ENCODE data around the gene SQSTM1. TPM values are rescaled to one million over a fixed set of nuclear protein-coding genes. Genes with fewer than 3 reads are reported as not detected.

The SQSTM1 gene
- total RNA-seq, 1 experiment from 2014 or later: 78.5 TPM

DNA sequence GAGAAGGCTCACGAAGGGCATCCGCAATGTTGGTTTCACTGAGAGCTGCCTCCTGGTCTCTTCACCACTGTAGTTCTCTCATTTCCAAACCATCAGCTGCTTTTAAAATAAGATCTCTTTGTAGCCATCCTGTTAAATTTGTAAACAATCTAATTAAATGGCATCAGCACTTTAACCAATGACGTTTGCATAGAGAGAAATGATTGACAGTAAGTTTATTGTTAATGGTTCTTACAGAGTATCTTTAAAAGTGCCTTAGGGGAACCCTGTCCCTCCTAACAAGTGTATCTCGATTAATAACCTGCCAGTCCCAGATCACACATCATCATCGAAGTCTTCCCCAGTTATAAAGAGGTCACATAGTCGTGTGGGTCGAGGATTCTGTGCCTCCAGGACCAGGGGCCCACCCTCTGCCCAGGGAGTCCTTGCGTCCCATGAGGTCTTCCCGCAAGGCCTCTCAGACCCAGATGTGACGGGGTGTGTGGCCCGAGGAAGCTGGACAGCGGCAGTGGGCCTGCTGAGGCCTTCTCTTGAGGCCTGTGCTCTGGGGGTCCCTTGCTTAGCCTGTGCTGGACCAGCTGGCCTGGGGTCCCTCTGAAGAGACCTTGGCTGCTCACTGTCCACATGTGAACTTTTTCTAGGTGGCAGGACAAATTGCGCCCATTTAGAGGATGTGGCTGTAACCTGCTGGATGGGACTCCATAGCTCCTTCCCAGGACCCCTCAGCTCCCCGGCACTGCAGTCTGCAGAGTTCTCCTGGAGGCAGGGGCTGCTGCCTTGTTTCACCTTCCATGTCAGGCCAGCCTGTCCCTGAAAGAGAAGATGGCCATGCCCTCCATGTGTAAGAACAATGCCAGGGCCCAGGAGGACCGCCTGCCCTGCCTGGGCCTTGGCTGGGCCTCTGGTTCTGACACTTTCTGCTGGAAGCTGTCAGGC is 16.6 kb downstream of the SQSTM1 start:
- ChIA-PET CTCF (interaction anchor here (0.6 kb wide), 1 partner anchor 36 kb away, joined by 3 read pairs; no protein-coding TSS in a partner anchor), POLR2A (interaction anchor here (0.5 to 0.8 kb wide), 2 partner anchors 14 to 252 kb away, joined by 3 read pairs; no protein-coding TSS in a partner anchor)
- H3K4me1 Mint-ChIP-seq: no peaks in the 10 kb centered on the region
- peaks cover 77% of the 10 kb centered on the region for H3K36me3 Mint-ChIP-seq
- no peak overlapping the region for H3K4me3 Mint-ChIP-seq
- peaks cover 11% of the 10 kb centered on the region for H3K9me3 Mint-ChIP-seq
- no peak overlapping the region for H3K27ac Mint-ChIP-seq
- no peak for TF ChIP-seq ESRRA (CRISPR knock-in tag; IDR thresholded peaks at IDR 0.05; ENCODE audit: borderline replicate concordance)
- TF ChIP-seq TEAD1 (CRISPR knock-in tag; IDR thresholded peaks at IDR 0.05): no peak
- no peak for TF ChIP-seq ZNF396 (CRISPR knock-in tag; IDR thresholded peaks at IDR 0.05; ENCODE audit: borderline replicate concordance)
- TF ChIP-seq, protein P1, sequence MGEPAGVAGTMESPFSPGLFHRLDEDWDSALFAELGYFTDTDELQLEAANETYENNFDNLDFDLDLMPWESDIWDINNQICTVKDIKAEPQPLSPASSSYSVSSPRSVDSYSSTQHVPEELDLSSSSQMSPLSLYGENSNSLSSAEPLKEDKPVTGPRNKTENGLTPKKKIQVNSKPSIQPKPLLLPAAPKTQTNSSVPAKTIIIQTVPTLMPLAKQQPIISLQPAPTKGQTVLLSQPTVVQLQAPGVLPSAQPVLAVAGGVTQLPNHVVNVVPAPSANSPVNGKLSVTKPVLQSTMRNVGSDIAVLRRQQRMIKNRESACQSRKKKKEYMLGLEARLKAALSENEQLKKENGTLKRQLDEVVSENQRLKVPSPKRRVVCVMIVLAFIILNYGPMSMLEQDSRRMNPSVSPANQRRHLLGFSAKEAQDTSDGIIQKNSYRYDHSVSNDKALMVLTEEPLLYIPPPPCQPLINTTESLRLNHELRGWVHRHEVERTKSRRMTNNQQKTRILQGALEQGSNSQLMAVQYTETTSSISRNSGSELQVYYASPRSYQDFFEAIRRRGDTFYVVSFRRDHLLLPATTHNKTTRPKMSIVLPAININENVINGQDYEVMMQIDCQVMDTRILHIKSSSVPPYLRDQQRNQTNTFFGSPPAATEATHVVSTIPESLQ (CRISPR knock-in tag; IDR thresholded peaks at IDR 0.05): no peak
- TF ChIP-seq, protein P2, sequence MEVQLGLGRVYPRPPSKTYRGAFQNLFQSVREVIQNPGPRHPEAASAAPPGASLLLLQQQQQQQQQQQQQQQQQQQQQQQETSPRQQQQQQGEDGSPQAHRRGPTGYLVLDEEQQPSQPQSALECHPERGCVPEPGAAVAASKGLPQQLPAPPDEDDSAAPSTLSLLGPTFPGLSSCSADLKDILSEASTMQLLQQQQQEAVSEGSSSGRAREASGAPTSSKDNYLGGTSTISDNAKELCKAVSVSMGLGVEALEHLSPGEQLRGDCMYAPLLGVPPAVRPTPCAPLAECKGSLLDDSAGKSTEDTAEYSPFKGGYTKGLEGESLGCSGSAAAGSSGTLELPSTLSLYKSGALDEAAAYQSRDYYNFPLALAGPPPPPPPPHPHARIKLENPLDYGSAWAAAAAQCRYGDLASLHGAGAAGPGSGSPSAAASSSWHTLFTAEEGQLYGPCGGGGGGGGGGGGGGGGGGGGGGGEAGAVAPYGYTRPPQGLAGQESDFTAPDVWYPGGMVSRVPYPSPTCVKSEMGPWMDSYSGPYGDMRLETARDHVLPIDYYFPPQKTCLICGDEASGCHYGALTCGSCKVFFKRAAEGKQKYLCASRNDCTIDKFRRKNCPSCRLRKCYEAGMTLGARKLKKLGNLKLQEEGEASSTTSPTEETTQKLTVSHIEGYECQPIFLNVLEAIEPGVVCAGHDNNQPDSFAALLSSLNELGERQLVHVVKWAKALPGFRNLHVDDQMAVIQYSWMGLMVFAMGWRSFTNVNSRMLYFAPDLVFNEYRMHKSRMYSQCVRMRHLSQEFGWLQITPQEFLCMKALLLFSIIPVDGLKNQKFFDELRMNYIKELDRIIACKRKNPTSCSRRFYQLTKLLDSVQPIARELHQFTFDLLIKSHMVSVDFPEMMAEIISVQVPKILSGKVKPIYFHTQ (CRISPR knock-in tag; IDR thresholded peaks at IDR 0.05): no peak
- no peak for TF ChIP-seq ZNF121 (CRISPR knock-in tag; IDR thresholded peaks at IDR 0.05)
- TF ChIP-seq, protein P3, sequence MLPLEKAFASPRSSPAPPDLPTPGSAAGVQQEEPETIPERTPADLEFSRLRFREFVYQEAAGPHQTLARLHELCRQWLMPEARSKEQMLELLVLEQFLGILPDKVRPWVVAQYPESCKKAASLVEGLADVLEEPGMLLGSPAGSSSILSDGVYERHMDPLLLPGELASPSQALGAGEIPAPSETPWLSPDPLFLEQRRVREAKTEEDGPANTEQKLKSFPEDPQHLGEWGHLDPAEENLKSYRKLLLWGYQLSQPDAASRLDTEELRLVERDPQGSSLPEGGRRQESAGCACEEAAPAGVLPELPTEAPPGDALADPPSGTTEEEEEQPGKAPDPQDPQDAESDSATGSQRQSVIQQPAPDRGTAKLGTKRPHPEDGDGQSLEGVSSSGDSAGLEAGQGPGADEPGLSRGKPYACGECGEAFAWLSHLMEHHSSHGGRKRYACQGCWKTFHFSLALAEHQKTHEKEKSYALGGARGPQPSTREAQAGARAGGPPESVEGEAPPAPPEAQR (CRISPR knock-in tag; IDR thresholded peaks at IDR 0.05): no peak
- TF ChIP-seq, protein P4, sequence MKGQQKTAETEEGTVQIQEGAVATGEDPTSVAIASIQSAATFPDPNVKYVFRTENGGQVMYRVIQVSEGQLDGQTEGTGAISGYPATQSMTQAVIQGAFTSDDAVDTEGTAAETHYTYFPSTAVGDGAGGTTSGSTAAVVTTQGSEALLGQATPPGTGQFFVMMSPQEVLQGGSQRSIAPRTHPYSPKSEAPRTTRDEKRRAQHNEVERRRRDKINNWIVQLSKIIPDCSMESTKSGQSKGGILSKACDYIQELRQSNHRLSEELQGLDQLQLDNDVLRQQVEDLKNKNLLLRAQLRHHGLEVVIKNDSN (CRISPR knock-in tag; IDR thresholded peaks at IDR 0.05): no peak
- TF ChIP-seq SMAD3 (CRISPR knock-in tag; IDR thresholded peaks at IDR 0.05; ENCODE audit: borderline replicate concordance): no peak
- TF ChIP-seq NFATC4 (CRISPR knock-in tag; IDR thresholded peaks at IDR 0.05): no peak
- TF ChIP-seq, protein P5, sequence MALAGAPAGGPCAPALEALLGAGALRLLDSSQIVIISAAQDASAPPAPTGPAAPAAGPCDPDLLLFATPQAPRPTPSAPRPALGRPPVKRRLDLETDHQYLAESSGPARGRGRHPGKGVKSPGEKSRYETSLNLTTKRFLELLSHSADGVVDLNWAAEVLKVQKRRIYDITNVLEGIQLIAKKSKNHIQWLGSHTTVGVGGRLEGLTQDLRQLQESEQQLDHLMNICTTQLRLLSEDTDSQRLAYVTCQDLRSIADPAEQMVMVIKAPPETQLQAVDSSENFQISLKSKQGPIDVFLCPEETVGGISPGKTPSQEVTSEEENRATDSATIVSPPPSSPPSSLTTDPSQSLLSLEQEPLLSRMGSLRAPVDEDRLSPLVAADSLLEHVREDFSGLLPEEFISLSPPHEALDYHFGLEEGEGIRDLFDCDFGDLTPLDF (CRISPR knock-in tag; IDR thresholded peaks at IDR 0.05): no peak
- TF ChIP-seq, protein P6, sequence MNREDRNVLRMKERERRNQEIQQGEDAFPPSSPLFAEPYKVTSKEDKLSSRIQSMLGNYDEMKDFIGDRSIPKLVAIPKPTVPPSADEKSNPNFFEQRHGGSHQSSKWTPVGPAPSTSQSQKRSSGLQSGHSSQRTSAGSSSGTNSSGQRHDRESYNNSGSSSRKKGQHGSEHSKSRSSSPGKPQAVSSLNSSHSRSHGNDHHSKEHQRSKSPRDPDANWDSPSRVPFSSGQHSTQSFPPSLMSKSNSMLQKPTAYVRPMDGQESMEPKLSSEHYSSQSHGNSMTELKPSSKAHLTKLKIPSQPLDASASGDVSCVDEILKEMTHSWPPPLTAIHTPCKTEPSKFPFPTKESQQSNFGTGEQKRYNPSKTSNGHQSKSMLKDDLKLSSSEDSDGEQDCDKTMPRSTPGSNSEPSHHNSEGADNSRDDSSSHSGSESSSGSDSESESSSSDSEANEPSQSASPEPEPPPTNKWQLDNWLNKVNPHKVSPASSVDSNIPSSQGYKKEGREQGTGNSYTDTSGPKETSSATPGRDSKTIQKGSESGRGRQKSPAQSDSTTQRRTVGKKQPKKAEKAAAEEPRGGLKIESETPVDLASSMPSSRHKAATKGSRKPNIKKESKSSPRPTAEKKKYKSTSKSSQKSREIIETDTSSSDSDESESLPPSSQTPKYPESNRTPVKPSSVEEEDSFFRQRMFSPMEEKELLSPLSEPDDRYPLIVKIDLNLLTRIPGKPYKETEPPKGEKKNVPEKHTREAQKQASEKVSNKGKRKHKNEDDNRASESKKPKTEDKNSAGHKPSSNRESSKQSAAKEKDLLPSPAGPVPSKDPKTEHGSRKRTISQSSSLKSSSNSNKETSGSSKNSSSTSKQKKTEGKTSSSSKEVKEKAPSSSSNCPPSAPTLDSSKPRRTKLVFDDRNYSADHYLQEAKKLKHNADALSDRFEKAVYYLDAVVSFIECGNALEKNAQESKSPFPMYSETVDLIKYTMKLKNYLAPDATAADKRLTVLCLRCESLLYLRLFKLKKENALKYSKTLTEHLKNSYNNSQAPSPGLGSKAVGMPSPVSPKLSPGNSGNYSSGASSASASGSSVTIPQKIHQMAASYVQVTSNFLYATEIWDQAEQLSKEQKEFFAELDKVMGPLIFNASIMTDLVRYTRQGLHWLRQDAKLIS (CRISPR knock-in tag; IDR thresholded peaks at IDR 0.05; ENCODE audit: borderline replicate concordance): no peak
- TF ChIP-seq GABPB1 (CRISPR knock-in tag; IDR thresholded peaks at IDR 0.05): no peak
- TF ChIP-seq, protein P7, sequence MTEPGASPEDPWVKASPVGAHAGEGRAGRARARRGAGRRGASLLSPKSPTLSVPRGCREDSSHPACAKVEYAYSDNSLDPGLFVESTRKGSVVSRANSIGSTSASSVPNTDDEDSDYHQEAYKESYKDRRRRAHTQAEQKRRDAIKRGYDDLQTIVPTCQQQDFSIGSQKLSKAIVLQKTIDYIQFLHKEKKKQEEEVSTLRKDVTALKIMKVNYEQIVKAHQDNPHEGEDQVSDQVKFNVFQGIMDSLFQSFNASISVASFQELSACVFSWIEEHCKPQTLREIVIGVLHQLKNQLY (CRISPR knock-in tag; IDR thresholded peaks at IDR 0.05): no peak
- TF ChIP-seq, protein P8, sequence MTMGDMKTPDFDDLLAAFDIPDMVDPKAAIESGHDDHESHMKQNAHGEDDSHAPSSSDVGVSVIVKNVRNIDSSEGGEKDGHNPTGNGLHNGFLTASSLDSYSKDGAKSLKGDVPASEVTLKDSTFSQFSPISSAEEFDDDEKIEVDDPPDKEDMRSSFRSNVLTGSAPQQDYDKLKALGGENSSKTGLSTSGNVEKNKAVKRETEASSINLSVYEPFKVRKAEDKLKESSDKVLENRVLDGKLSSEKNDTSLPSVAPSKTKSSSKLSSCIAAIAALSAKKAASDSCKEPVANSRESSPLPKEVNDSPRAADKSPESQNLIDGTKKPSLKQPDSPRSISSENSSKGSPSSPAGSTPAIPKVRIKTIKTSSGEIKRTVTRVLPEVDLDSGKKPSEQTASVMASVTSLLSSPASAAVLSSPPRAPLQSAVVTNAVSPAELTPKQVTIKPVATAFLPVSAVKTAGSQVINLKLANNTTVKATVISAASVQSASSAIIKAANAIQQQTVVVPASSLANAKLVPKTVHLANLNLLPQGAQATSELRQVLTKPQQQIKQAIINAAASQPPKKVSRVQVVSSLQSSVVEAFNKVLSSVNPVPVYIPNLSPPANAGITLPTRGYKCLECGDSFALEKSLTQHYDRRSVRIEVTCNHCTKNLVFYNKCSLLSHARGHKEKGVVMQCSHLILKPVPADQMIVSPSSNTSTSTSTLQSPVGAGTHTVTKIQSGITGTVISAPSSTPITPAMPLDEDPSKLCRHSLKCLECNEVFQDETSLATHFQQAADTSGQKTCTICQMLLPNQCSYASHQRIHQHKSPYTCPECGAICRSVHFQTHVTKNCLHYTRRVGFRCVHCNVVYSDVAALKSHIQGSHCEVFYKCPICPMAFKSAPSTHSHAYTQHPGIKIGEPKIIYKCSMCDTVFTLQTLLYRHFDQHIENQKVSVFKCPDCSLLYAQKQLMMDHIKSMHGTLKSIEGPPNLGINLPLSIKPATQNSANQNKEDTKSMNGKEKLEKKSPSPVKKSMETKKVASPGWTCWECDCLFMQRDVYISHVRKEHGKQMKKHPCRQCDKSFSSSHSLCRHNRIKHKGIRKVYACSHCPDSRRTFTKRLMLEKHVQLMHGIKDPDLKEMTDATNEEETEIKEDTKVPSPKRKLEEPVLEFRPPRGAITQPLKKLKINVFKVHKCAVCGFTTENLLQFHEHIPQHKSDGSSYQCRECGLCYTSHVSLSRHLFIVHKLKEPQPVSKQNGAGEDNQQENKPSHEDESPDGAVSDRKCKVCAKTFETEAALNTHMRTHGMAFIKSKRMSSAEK (CRISPR knock-in tag; IDR thresholded peaks at IDR 0.05; ENCODE audit: borderline replicate concordance): no peak
- H3K27me3 Mint-ChIP-seq (ENCODE audit: low read depth): no peaks in the 10 kb centered on the region; the same call in 1 of the 2 replicates
- ATAC-seq: no peak
- no peak for DNase-seq (ENCODE audit: low spot score)

All from WTC11 (cell line).